ENCODE data around the gene HRAS.

GRCh38 chr11:529728-530411 is 5.5 kb downstream of the HRAS start:
- TF ChIP-seq POLR2A (IDR thresholded peaks at IDR 0.05): no peak
- TF ChIP-seq, protein P1, sequence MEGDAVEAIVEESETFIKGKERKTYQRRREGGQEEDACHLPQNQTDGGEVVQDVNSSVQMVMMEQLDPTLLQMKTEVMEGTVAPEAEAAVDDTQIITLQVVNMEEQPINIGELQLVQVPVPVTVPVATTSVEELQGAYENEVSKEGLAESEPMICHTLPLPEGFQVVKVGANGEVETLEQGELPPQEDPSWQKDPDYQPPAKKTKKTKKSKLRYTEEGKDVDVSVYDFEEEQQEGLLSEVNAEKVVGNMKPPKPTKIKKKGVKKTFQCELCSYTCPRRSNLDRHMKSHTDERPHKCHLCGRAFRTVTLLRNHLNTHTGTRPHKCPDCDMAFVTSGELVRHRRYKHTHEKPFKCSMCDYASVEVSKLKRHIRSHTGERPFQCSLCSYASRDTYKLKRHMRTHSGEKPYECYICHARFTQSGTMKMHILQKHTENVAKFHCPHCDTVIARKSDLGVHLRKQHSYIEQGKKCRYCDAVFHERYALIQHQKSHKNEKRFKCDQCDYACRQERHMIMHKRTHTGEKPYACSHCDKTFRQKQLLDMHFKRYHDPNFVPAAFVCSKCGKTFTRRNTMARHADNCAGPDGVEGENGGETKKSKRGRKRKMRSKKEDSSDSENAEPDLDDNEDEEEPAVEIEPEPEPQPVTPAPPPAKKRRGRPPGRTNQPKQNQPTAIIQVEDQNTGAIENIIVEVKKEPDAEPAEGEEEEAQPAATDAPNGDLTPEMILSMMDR (IDR thresholded peaks at IDR 0.05): no peak
- no peak for TF ChIP-seq POLR2AphosphoS5 (IDR thresholded peaks at IDR 0.05)
- no peak for TF ChIP-seq EP300 (IDR thresholded peaks at IDR 0.05)

Data from stomach (tissue), 4 donors.